ENCODE results near the gene ROPN1B. TPM values are rescaled to one million over a fixed set of nuclear protein-coding genes. Genes with fewer than 3 reads are reported as not detected.
"Not testable (repeated sequence)": the region's sequence is repeated elsewhere in the genome, so short reads cannot be mapped to it uniquely, and the experiment has no call there.

Gene ROPN1B
- polyA plus RNA-seq (ENCODE audit: low read depth in 6 of 6), result under 1 TPM in 1 of 6 donors, not detected in 5; 0.19 TPM

DNA sequence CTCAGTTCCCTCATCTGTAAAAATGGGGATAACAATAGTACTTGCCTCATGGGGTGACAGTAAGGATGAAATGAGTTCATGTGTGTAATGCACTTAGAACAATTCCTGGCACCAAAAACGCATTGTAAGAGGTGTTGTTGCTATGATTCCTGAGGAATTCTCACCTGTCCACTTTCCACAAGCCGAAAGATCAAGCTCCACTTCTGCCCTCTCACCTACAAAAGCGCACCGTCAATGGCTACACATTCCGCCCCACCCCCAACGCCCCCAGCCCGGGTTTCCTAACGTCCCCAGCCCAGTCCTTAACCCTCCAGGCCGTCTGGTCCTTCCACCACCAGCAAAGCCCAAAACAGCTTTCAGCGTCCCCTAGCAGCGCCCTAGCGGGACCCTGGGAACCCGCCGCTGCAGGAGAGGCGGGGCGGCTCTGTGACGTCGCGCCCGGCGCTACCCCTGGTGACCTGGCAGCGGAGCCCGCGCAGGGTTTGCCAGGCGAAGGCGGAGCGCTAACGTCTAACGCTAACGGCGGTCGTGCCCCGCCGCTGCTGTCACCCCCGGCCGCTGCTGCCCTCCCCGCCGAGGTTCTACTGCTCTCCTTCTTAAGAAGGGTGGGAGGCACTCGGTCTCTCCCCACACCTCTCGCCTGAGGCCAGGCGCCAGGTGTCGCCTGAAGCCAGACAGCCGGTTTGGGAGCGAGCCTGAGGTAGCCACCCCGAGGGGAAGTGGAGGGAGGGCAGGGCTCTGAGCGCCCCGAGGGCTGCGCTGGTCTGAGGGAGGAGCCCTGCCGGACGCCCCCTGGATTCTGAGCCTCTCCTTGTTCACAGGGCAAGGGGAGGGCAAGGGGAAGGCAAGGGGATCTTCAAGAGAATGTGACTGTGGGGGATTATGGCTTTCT is at the start of gene ROPN1B:
ROPN1B (plus strand) TSS at position 478 of the 892 bp plus-strand sequence. CDS start 2,877 bp downstream, outside the sequence.
- H3K36me3 Mint-ChIP-seq, DNase-seq, H3K9me3 Mint-ChIP-seq, H3K27ac Mint-ChIP-seq: not testable (repeated sequence)
- peak; percentile 87 to 89 for ATAC-seq (ENCODE audit: low read depth in 2 of 2)
- Mint-ChIP-seq H3K4me3 (peak within 1 kb of the TSS; percentile 40 to 90 (median 67)), H3K4me1 (peaks cover 3 to 13% (median 7%) of the 10 kb centered on the region in 3 donors), H3K27me3 (peaks cover 0 to 19% (median 7%) of the 10 kb centered on the region in 3 donors)

GRCh38 chr3:125920191-125920590 is 48.8 kb upstream of the ROPN1B start:
- peaks cover 2 to 11% (median 5%) of the 10 kb centered on the region in 3 donors for H3K4me1 Mint-ChIP-seq
- peak overlapping the region in 2 of 6 donors; percentile 16 to 72 for H3K27ac Mint-ChIP-seq

DNA sequence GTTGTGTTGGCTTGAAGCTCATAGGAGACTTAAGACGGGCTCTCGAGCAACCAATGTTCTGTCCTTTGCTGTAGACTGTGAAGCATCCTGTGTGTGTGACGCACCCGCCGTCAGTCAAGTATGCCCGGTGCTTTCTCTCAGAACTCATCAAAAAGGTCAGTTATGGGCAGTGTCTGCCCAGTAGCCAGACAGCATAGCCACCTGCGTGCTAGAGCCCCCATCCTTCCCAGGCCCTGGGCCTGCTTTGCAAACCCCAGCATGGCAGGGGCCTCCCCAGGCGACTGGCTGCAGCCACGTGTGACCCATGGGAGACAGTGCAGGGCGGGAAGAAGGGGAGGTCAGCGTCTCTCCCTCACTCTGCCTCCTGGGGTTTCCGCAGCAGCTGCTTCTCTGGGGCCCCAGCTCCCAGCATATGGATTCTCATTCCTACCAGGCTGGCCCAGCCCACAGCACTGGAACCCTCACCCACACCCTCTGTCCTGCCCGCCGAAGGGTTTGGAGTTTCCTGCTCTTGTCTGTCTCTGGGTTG is 48.2 kb upstream of the ROPN1B start:
- DNase-seq, H3K27ac Mint-ChIP-seq: not testable (repeated sequence)

More at GRCh38 chr3:125920191-125920590, 48.8 kb upstream of the ROPN1B start:
- ATAC-seq (ENCODE audit: low read depth in 2 of 2); H3K27me3 Mint-ChIP-seq; H3K9me3 Mint-ChIP-seq; DNase-seq; H3K36me3 Mint-ChIP-seq: not testable (repeated sequence)
- peak overlapping the region in 2 of 8 donors; percentile 29 to 71 for H3K4me3 Mint-ChIP-seq

GRCh38 chr3:125921712-125922111 is 47.3 kb upstream of the ROPN1B start:
- not testable (repeated sequence) for H3K4me1 Mint-ChIP-seq; H3K9me3 Mint-ChIP-seq; H3K36me3 Mint-ChIP-seq; H3K27me3 Mint-ChIP-seq; ATAC-seq (ENCODE audit: low read depth in 2 of 2)
- DNase-seq, result peak; percentile 31
- Mint-ChIP-seq H3K4me3 (peak overlapping the region in 1 of 8 donors; percentile 43), H3K27ac (peak overlapping the region in 1 of 6 donors; percentile 33)

More for the DNA sequence above, 48.2 kb upstream of the ROPN1B start:
- not testable (repeated sequence) for H3K36me3 Mint-ChIP-seq; H3K9me3 Mint-ChIP-seq; H3K4me1 Mint-ChIP-seq; H3K27me3 Mint-ChIP-seq; ATAC-seq (ENCODE audit: low read depth in 2 of 2)
- peak overlapping the region in 1 of 8 donors; percentile 71 for H3K4me3 Mint-ChIP-seq

GRCh38 chr3:125923324-125924115 is 45.5 kb upstream of the ROPN1B start:
- DNase-seq; ATAC-seq (ENCODE audit: low read depth in 2 of 2); H3K4me1 Mint-ChIP-seq; H3K36me3 Mint-ChIP-seq; H3K4me3 Mint-ChIP-seq; H3K27me3 Mint-ChIP-seq; H3K27ac Mint-ChIP-seq; H3K9me3 Mint-ChIP-seq: not testable (repeated sequence)

GRCh38 chr3:125924276-125924675 is 44.7 kb upstream of the ROPN1B start:
- not testable (repeated sequence) for H3K27me3 Mint-ChIP-seq; DNase-seq; H3K9me3 Mint-ChIP-seq; H3K27ac Mint-ChIP-seq; H3K36me3 Mint-ChIP-seq; H3K4me3 Mint-ChIP-seq; ATAC-seq (ENCODE audit: low read depth in 2 of 2); H3K4me1 Mint-ChIP-seq

GRCh38 chr3:125925727-125926126 is 43.3 kb upstream of the ROPN1B start:
- not testable (repeated sequence) for ATAC-seq (ENCODE audit: low read depth in 2 of 2)

DNA sequence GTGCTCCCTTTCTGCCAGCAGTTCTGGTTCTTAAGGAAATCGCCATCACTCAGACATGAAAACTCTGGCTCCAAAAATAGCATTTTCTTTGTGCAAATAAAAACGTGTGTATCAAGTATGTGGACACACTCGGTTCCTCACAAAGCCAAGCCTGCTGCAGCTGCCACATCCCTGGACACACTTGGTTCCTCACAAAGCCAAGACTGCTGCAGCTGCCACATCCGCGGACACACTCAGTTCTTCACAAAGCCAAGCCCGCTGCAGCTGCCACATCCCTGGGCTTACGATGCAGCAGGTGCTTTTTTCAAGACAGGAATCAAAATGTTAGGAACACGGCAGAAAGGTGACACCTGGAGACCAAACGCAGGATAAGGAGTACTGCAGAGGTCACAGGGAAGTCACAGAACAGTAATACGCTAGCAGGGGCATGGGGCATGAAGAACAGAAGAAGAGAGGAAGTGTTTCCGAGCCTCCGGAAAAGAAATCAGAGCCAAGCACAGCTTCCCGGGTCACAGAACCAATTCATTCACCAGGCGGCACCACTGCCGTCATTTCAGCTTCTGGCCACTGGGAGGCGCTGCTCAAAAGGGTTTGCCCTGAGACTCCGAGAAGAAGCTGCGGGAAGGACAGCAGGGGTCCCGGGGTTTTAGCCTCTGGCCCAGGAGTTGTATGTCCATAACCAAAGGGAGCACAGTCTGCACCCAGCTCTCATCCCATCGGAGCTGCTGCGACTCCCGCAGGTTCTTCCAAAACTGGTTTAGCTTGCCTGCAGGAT is 40.0 kb upstream of the ROPN1B start:
- Mint-ChIP-seq H3K4me1 (peaks cover 8 to 11% (median 8%) of the 10 kb centered on the region in 3 donors), H3K27ac (peak overlapping the region in 1 of 6 donors; percentile 69), H3K4me3 (peak overlapping the region in 1 of 8 donors; percentile 60)
- not testable (repeated sequence) for H3K36me3 Mint-ChIP-seq; H3K9me3 Mint-ChIP-seq; ATAC-seq (ENCODE audit: low read depth in 2 of 2); H3K27me3 Mint-ChIP-seq
- DNase-seq, result peak; percentile 36

More at GRCh38 chr3:125925727-125926126, 43.3 kb upstream of the ROPN1B start:
- H3K4me1 Mint-ChIP-seq, result peaks cover 8 to 11% (median 8%) of the 10 kb centered on the region in 3 donors
- not testable (repeated sequence) for H3K27ac Mint-ChIP-seq, H3K36me3 Mint-ChIP-seq, H3K27me3 Mint-ChIP-seq, H3K4me3 Mint-ChIP-seq, DNase-seq, H3K9me3 Mint-ChIP-seq

- H3K27ac Mint-ChIP-seq, result not testable (repeated sequence)
Measured at GRCh38 chr3:125929765-125930164, 39.2 kb upstream of the ROPN1B start.

GRCh38 chr3:125931355-125931880 is 37.6 kb upstream of the ROPN1B start:
- Mint-ChIP-seq H3K27me3 (peaks cover 8 to 11% (median 10%) of the 10 kb centered on the region in 3 donors), H3K4me1 (peaks cover 8 to 11% (median 8%) of the 10 kb centered on the region in 3 donors)
- not testable (repeated sequence) for DNase-seq; H3K4me3 Mint-ChIP-seq; H3K36me3 Mint-ChIP-seq; H3K9me3 Mint-ChIP-seq; ATAC-seq (ENCODE audit: low read depth in 2 of 2); H3K27ac Mint-ChIP-seq

More at GRCh38 chr3:125929765-125930164, 39.2 kb upstream of the ROPN1B start:
- not testable (repeated sequence) for ATAC-seq (ENCODE audit: low read depth in 2 of 2); DNase-seq; H3K36me3 Mint-ChIP-seq; H3K9me3 Mint-ChIP-seq; H3K27me3 Mint-ChIP-seq; H3K4me3 Mint-ChIP-seq
- peaks cover 8 to 11% (median 8%) of the 10 kb centered on the region in 3 donors for H3K4me1 Mint-ChIP-seq

DNA sequence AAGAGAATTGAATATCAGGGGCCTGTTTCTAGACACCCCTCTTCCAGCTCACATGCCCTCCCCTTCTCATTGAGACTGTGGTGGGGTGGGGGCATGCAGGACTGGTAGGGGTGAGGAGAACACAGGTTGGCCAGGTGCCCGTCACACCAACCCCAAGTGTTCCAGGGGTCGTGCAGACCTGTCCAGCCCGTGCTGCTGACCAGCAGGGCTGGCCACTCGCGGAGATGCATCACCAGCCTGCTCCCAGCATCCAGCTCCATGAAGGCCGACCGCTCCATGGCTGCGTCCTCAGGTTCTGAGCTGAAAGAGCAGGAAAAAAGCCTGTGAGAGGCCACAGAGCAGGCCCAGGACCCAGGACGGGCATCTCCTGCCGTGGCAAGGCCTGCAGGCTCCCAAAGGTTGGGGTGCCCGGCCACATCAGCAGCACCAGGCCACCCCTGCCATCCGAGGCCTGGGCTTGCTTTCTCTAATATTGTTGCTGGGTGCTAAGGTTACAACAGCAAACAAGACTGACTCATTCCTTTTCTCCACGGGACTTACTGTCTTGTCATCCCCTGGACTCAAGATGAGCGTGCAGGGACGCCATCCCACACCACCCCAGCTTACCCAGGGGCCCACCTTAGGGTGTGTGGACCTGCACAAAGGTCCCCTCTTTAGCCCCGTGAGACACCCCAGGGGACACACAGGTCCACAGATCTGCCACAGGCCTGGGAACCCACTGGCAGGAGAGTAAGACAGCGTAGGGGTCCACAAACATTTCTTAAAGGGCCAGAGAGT is 35.4 kb upstream of the ROPN1B start:
- H3K9me3 Mint-ChIP-seq; DNase-seq; H3K27ac Mint-ChIP-seq; ATAC-seq (ENCODE audit: low read depth in 2 of 2); H3K4me3 Mint-ChIP-seq; H3K36me3 Mint-ChIP-seq: not testable (repeated sequence)
- H3K4me1 Mint-ChIP-seq, result peaks cover 8 to 11% (median 8%) of the 10 kb centered on the region in 3 donors
- peaks cover 9 to 16% (median 14%) of the 10 kb centered on the region in 3 donors for H3K27me3 Mint-ChIP-seq
